Activated CD4-positive, CD25-positive, alpha-beta regulatory T cell (primary cell): ENCODE data around the gene ATG2A.

Experiments
- DNase-seq, 4 experiments: peaks; one replicate each; lab custom pipeline; 2025; lab: John Stamatoyannopoulos, UW

Gene ATG2A

DNA sequence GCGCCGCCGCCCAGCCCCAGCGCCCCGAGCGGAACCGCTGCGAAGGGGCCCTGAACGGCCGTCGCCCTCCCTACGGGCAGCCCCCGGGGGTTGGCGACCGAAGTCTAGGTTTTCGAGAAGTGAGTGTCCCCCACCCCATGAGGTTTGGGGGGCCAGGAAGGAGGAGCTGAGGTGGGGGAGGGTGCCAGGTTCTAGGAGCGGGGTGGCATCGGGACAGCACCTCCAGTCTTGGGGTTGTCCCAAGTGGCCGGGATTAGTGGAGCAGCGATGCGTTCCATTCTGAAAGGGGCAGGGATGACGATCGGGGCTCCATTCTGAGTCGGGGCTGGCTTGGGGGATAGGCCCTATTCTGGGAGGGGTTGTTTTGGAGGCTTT lies 7.9 kb upstream of the ATG2A start:
- DNase-seq: no peak

DNA sequence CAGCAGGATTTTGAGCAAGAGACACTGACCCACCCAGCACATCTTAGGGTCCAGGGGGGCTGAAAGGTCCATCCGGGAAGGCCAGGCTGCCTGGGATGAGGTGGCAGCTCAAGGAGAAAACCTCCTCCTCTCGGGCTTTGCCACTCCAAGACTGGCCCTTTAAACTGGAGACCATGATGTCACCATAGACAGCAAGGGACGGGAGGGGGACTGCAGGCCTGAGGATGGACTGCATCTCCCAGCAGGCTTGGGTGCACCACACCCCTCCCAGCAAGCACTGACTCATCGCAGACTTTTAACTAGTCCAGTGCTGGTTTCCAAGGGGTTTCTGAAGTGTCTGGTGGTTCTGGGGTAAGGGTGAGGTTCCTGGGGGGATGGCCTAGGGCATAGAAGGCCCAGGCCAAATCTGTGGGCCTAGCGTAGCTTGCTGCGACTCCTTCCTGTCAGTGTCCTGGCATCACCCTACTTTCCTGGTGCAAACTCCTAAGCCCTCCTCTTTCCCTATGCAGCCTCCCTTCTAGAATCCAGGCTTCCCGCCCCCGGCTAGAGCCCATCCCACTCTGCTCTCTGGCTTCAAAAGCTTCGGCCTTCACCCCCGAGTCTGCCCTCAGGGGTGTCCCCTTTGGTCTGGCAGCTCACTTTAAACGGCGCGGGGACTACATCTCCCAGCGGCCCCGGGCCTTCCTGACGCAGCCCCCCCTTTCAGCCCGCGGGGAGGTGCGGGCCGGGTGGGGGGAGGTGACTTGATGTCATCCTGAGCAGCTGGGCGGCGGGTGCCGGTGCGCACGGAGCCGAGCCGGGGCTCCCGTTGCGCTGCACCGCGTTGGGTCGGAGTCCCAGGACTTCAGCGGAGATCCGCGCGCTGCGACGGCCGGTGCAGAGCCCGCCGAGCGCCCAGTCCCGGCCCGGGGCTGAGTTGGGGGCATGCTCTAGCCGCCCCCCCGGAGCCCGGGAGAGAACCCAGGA lies 7.2 kb upstream of the ATG2A start, which contains the start of gene PPP2R5B:
Gene PPP2R5B (plus strand): TSS at position 746 of the 966 bp plus-strand sequence. CDS start 1,046 bp downstream, outside the sequence.
- DNase-seq: peak; percentile 75 to 85 (median 80)

DNA sequence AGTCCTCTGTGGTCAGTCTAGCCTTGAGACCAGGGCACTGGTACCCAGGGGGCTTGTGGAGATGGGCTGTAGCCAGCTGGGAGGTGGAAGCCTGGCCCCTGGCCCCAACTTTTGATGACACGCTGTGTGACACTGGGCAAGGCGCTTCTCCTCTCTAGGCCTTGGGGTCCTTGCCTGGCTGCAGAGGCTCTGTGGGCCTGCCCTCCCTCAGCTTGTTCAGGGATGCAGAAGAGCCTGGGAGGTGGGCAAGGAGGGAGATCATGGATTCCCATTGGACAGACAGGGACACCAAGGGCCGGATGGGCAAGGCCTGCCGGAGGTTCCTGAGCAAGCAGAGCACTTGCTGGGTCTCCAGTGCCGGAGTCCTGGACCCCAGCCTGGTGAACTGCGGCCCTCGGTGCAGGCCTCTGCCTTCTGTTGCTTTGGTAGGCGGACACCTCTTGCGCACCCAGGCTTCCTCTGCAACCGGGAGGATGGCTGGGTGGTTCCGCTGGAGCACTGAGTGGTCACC lies 6.2 kb upstream of the ATG2A start:
- DNase-seq: no peak

DNA sequence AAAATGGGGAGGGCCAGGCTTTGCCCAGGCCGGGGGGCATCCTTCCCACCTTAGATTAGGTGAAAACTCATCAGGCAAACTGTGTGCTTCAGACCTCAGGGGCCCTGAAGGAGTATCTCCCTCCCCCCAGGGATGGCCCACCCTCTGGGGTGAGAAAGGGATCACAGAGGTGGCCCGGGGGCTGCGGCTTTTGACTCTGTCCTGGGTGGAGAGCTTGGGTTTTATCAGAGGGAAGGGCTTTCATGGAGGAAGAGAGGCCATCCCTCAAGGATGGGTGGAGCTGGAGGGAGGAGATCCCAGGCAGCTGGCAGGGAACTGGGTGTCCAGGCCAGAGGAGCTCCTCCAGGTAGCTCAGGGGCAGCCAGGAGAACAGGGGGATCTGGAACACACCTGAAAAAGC lies 4.4 kb upstream of the ATG2A start:
- DNase-seq: no peak

DNA sequence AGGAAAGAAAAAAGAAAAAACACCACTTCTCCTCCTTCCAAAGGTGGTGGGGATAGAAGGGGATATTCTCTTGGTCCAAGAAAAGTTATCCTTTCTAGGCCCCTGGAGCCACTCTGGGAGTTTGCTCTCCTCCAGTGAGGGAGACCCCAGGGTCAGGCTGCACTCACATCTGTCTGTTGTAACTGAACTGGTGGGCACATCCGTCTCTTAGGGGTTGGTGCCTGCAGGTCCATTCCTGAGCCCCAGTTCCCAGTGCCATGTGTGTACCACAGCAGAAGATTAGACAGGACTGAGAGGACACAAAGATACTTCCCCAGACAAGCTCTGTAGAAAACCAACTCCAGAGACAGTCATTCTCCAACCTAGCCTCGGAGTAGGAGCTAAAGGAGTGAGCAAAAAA lies 3.1 kb upstream of the ATG2A start:
- DNase-seq: no peak

DNA sequence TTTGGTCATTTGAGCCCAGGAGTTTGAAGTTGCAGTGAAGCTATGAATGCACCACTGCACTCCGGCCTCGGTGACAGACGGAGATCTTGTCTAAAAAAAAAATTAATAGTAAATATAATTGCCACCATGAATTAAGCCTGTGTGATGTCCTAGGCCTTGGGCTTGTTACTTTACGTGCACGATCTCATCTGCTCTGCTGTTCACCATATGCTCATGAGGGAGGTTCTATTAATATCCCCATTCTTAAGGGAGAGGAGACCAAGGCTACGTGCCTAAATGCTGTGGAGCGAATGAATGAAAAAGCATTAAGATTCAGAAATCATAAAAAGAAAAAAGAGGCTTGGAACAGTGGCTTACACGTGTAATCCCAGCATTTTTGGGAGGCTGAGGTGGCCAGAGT lies 2.6 kb upstream of the ATG2A start:
- no peak for DNase-seq

DNA sequence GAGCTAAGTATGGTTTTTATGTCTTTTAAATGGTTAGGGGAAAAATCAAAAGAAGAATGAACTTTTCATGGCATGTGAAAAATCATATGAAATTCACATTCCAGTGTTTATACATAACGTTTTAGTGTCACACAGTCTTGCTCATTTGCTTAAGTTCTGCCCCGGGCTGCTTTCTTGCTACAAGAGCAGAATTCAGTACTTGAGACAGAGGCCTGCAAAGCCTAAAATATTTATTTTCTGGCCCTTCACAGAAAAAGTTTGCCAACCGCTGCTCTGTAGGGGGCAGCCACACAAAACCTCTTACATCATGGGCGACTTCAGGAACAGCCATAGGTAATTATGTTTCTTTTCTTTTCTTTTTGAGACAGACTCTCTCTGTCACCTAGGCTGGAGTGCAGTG lies 1.0 kb upstream of the ATG2A start:
- DNase-seq: no peak

DNA sequence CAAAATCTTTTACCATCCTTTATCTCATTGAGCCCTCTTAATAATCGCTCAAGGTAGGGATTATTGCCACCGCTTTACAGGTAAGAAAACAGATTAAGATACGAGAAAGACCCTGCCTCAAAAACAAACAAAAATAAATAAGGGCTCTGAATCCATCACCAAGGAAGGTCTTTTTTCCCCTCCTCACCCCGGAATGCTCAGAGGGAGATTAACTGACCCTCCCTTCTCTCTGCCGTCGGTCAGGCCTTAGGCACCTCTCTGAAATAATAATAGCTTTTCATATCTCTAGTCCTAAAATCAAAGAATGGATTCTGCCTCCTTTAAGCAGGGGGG lies 620 bp upstream of the ATG2A start:
- DNase-seq: no peak

DNA sequence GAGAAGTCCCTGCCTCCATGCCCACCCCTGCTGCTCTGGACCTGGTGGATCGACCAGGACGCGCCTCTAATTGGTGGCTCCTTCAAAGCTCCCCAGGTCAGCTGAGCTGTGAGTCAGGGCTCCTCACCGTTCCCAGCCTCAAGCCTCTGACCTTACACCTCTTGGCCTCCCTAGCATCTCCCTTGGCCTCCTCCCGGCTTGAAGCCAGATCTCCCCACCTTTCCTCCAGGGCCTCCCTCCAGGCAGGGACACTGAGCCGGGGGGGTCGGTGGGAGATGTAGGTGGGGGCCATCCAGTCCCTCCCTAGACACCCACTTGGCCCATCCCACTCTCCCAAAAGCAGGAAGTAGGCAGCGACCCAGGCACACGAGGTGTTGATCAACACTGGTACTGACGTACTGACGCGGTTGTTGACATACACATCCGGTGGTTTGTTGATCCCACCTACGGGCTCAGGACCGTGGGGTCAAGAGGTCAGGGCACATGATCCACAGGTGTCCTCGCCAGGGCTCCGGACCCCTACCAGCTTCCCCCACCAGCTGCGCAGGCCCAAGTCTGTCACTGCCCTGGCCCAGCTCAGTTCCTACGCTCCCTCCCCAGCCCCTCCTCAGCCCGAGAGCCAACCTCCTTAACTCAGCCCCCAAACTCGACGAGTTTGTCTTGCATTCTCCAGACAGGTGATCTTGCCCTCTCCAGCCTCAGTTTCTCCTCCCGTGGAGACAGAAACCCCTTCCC lies 802 bp downstream of the ATG2A start:
- no peak for DNase-seq

DNA sequence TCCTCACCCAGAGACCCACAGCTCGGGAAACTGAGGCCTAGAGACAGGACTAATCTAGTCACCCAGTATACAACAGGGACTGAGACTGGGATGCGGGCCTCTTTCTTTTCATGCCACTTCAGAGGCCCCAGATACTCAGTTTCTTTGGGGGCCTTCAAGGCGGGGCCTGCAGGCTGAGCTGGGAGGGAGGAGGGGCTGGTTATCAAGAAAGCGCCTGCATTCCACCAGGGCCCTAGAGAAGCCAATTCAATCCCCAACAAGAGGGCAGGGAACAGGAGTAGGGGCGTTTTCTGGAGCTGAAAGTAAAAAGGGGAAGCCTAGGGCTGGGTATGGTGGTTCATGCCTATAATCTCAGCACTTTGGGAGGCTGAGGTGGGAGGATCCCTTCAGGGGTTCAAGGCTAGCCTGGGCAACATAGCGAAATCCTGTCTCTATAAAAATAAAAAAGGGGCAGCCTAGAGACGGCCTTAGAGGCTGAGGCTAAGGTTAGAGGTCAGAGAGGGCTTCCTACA lies 1.6 kb downstream of the ATG2A start:
- no peak for DNase-seq

DNA sequence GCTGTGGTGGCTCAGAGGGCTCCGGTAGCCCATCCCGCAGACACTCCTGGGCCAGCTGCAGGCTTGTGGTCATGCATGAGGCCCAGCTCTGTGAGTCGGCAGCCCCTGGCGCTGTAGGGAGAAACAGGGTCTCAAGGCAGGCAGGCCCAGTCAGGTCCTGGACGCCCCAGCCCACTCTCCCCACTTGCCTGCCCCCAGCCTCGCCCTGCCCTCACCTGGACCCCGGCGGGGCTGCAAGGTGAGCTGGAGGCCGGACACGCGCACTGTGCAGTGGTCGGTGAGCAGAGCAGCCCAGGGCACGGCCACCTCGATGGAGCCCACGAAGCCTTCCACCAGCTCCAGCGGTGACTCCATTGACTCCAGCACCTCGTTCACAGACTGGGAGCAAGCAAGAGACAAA lies 2.9 kb downstream of the ATG2A start:
- no peak for DNase-seq

DNA sequence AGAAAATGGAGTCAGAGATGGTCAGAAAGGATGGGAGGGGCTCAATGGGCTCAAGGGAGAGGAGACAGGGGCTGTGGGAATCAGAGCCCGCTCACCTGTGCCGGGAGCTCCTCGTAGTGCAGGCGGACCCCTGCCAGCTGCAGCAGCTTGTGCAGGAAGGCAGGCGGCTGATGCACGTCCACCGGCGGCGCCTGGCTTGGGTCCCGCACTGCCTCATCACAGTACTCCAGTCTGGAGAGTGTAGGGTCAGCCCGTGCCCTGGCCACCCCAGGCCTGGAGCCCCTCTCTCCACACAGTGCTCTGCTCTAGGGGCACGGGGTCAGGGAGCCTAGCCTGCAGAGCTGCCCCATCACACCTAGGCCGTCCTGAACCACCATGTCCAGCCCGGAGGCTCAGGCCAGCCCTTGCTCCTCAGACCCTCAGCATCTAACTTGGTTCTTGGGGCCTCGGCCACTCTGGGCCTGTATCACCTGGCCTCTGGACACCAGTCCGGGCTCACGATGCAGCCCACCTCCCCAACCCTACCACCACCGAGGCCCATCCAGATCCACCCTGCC lies 3.8 kb downstream of the ATG2A start:
- no peak for DNase-seq

DNA sequence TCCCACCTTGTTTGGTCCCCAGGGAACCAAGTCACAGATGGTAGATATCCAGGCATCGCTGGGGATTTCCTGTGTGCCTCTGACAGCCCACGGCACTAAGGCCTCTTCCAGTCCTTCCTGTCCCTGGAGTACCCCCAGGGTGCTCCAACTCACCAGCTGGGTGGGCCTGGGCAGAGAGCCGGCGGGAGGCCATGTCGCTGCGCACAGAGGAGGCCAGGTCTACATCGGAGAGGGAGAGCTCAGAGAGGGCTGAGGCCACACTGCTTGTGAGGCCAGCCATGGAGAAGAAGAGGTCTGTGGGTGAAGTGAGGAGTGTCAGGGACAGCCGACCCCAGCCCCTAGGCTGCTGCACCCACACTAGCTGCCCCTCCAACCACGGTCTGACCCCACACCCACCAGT lies 5.3 kb downstream of the ATG2A start:
- no peak for DNase-seq

DNA sequence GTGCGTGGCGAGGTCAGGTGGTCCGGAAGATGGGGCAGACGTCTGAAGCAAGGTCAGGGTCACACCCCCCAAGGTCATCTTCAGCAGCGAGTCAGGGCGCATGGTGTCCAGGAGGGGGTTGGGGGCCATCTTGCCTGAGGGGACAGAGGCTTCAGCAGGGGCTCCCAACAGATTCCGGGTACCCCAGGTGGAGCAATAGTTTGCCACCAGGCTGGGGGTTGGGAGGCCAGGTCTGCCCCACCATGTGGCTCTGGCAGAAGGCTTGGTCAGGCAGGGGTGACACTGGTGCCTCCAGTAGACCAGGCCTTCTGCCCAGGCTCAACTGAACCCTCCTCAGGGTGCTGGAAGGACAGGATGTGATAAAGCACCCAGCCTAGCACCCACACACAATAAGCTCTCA lies 5.9 kb downstream of the ATG2A start:
- DNase-seq: no peak

DNA sequence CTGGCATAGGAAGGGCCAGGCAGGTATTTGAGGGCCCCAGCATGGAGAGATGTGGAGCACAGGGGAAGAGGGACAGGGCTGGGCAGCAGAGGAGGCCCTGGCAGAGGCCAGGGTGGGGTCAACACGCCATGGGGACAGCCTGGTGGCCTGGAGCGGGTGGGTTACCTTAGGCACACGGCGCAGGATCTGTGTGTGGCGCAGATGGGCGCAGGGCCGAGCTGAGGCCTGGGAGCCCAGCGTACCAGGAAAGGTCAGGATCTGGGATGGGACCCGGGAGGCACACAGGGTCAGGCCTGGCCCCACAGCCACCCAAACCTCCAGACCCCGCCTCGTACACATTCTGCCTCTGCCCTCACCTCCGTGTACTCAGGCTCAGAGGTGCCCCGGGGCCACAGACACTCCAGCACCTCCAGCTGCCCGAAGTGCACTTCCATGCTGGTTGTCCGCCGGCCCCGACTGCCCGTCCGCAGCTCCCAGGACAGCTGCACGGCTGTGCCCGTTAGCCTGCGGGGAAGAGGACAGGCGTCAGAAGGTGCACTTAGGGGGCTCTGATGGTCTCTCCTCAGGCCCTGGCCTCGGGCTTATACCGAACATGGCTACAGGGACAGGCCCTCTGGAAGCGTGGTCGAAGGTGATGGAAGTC lies 6.4 kb downstream of the ATG2A start:
- no peak for DNase-seq

DNA sequence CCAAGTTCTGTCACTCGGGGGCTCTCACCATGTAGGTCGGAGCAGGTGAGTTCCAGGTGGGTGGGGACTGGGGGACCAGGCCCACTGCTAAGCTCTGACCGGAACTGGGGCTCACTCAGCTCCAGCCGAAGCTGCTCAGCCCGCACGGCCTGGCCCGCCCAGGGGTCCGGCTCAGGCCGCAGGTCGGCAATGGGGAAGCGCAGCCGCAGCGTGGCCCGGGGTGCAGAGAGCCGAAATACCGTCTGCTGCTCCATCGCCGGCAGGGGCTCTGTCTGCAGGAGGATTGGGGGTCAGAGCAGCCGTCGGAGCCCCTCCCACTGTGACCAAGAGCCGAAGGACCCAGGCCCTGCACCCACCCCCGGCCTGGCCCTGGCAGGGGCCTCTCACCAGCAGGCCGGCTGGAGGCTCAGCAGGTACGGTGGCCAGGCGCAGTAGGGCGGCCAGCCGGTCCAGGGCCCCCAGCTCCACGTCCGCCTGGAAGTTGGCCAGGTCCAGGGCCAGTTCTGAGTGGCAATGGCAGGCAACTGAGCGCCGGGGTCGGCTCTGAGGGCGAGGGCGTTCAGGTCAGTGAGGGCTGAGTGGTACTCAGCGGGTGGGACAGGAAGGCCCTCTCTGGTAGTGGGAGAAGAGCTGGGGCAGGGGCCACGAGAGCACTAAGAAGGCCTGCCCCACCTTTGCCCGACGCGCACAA lies 7.2 kb downstream of the ATG2A start:
- no peak for DNase-seq

DNA sequence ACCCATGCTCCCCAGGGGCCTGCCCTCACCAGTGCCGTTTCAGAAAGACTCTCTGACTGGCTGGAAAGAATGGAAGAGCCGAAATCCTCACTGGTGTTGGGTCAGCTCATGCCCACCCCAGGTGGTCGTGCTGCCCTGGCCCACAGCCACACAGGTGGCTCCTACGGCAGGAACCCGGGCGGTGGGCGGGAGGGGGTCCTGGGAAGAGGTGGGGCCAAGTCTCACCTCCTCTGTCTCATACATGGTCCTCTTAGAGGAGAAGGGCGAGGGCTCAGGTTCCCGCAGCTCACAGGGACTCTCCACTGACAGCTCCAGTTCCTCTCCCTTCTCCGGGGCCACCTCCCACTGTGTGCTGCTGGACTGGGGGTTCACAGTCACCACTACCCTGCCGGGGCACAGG lies 8.2 kb downstream of the ATG2A start:
- DNase-seq: no peak

DNA sequence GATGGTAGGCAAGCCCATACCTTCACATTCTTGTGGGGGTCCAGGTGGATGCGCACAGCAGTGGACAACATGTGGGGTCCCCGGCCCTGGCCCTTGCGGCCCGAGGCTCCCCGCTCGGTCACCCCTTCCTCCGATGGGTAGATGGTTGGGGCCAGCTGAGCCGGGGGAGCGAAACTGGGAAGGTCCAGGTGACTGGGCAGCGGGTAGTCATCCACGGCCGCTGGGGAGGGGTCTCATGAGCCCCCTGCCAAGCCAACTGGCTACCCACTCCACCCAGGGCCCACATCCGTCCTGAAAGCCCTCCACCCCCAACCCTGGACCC lies 10.7 kb downstream of the ATG2A start:
- no peak for DNase-seq

DNA sequence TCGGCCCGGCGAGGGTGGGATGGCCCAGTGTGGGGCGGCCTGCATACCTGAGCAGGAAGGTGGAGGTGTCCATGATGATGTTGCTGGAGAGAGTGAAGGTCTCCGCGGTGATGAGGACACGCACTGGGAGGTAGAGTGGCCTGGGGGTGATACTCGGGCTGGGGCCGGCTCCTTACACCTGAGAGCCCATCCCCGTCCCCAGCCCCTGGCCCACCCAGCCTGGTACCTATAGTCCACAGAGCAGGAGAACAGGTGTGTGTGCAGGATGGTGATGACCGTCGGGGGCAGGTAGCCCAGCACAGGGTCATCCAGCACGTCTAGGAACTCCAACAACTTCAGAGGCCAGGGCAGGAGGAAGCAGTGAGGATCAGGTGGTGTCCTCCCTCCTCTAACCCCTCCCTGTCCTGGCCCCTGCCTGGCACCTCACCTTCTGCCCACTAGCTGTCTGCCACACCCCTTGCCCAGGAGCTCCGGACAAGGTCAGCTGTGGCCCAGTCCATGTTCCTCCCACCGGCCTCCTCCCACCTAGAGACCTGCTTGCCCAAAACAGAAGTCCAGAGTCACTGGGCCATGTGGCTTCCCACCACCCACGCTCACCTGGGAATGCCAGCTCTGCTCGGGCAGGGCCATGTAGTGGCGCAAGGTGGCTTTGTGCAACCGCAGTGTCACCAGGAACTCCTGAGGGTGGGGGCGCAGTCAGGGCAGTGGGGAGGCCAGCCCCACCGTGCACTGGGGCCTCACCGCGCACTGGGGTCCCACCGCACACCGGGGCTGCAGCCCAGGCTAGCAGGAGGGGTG lies 11.3 kb downstream of the ATG2A start:
- DNase-seq: no peak

DNA sequence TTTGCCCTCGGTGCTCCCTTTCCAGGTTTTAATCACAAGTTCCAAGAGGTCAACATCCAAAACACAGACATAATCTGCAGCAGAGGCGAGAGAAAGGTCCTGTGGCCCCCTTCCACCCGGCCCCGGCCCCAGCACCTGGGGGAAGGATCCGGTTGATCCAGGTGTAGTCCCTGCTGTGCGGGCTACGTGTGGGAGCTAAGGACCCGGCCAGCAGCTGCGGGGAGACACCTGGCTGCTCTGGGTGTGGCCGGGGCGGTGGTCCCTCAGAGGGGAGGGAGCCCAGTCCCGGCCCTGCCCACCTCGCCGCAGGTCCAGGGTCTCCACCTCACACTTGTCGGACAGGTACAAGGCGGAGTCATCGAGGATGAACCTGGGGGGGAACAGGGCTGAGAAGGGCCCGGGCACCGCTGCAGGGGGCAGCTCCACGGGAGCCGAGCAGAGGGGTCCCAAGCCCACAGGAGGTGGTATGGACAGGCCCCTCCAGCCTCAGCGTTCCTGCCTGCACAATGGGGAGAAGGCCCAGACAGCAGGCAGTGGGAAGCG lies 13.6 kb downstream of the ATG2A start:
- DNase-seq: no peak
